HepG2 (cell line): ENCODE results near the gene TECPR1. TPM values are rescaled to one million over a fixed set of nuclear protein-coding genes. Genes with fewer than 3 reads are reported as not detected.

Experiments
- ATAC-seq: fragments of 200-7000 bp; cut with Tn5 transposase; 3 replicates; pipeline ENCODE4 v1.9.1; 2020; ENCODE audit warnings: mild to moderate bottlenecking, moderate library complexity
- BruUV-seq: library from RNA; stranded (reverse); fragments of 400-500 nt; replicated peaks from 2 replicates; lab custom pipeline; 2021; lab: Mats Ljungman, UMichigan
- CTCF ChIA-PET: fragments of 300-600 bp; formaldehyde crosslinking; extraction: SDS; loops from one replicate; lab custom pipeline; 2021; ENCODE audit warnings: low total read pairs, inconsistent platforms, low intra/inter-chr PET ratio; lab: Yijun Ruan, JAX
- POLR2A ChIA-PET: fragments of 350-600 bp; sonication (Branson Sonifier 250); formaldehyde crosslinking; loops from one replicate; lab custom pipeline; 2020; ENCODE audit warnings: antibody characterized with exemption, inconsistent platforms; lab: Yijun Ruan, JAX
- DNase-seq: peaks from one replicate; pipeline ENCODE4 v3.0.0-alpha.2; 2015; ENCODE audit warnings: low spot score
- FAIRE-seq: peaks from 3 replicates; lab custom pipeline; 2011; peaks lifted over from hg19 to GRCh38; lab: Jason Lieb, UNC
- H2AFZ ChIP-seq: one replicate; pipeline ENCODE4 v1.6.1; 2011; ENCODE audit warnings: low read length, inconsistent platforms
- H3K27ac ChIP-seq: fragments of 300-600 bp; 3 replicates; pipeline ENCODE4 v1.8.0; 2011; ENCODE audit warnings: mixed run types, mild to moderate bottlenecking, mixed read lengths, low read length, inconsistent platforms; ENCODE audit not compliant: insufficient read depth; ENCODE audit errors: extremely low read length
- H3K27me3 ChIP-seq, 2 experiments: fragments of 200-600 bp in 1 of 2; 2 replicates in 1 of 2; 3 replicates in 1 of 2; pipeline versions ENCODE4 v1.6.0 to v1.8.0; 2011; ENCODE audit warnings: low read length in 2 of 2, mild to moderate bottlenecking in 2 of 2, moderate library complexity in 2 of 2, inconsistent platforms in 1 of 2; ENCODE audit not compliant: insufficient read depth in 2 of 2, control insufficient read depth in 1 of 2
- H3K36me3 ChIP-seq, 2 experiments: fragments of 200-600 bp in 1 of 2; replicated peaks in 1 of 2; 2 replicates in 1 of 2; 3 replicates in 1 of 2; pipeline versions ENCODE4 v1.5.1 to v1.8.0; 2011; ENCODE audit warnings: low read length in 2 of 2, inconsistent platforms in 1 of 2; ENCODE audit not compliant: insufficient read depth in 2 of 2, control insufficient read depth in 1 of 2
- H3K4me1 ChIP-seq: 2 replicates; pipeline ENCODE4 v1.5.1; 2012; ENCODE audit warnings: low read length, inconsistent platforms; ENCODE audit not compliant: insufficient read depth
- H3K4me2 ChIP-seq: 2 replicates; pipeline ENCODE4 v1.6.0; 2011; ENCODE audit warnings: low read depth, low read length, inconsistent platforms
- H3K4me3 ChIP-seq, 3 experiments: fragments of 200-600 bp in 1 of 3; sonication (generic), shearing (Covaris generic) in 1 of 3; replicated peaks in 1 of 3; 2 replicates each; pipeline ENCODE4 v1.5.1; 2011 to 2016; ENCODE audit warnings: low read length in 3 of 3, inconsistent platforms in 2 of 3, low read depth in 2 of 3, mild to moderate bottlenecking in 2 of 3, control low read depth in 1 of 3, mixed read lengths in 1 of 3; ENCODE audit not compliant: insufficient read depth in 1 of 3
- H3K79me2 ChIP-seq: one replicate; pipeline ENCODE4 v1.6.1; 2011; ENCODE audit warnings: low read length, inconsistent platforms; ENCODE audit not compliant: insufficient read depth
- H3K9ac ChIP-seq: 2 replicates; pipeline ENCODE4 v1.6.0; 2011; ENCODE audit warnings: mild to moderate bottlenecking, low read depth, low read length, inconsistent platforms; ENCODE audit not compliant: insufficient read depth
- H3K9me3 ChIP-seq: 2 replicates; pipeline ENCODE4 v1.5.1; 2012; ENCODE audit warnings: mild to moderate bottlenecking, low read length
- H4K20me1 ChIP-seq: 2 replicates; pipeline ENCODE4 v1.6.0; 2011; ENCODE audit warnings: inconsistent platforms, mild to moderate bottlenecking, low read length, moderate library complexity; ENCODE audit not compliant: insufficient read depth
- DMAP1 ChIP-seq: IDR thresholded peaks from 2 replicates; pipeline ENCODE4 v1.6.1; 2016
- HES4 ChIP-seq: sonication (generic); formaldehyde crosslinking; IDR thresholded peaks from 2 replicates; pipeline ENCODE4 v1.9.0; 2021; ENCODE audit warnings: mild to moderate bottlenecking, missing genetic modification reagents, borderline replicate concordance
- RBM39 ChIP-seq: fragments of 200-400 bp; formaldehyde crosslinking; IDR thresholded peaks from one replicate; pipeline ENCODE4 v1.6.1; 2018; ENCODE audit warnings: antibody characterized with exemption, mild to moderate bottlenecking, low read depth, low read length; ENCODE audit not compliant: poor library complexity, severe bottlenecking
- SUZ12 ChIP-seq: fragments of 150-350 bp; IDR thresholded peaks from 2 replicates; pipeline ENCODE4 v1.6.1; 2014; ENCODE audit warnings: low read depth, low read length
- ZBTB38 ChIP-seq: sonication (generic); formaldehyde crosslinking; IDR thresholded peaks from 2 replicates; pipeline ENCODE4 v1.5.1; 2020; ENCODE audit warnings: mild to moderate bottlenecking, missing genetic modification reagents
- whole genome bisulfite sequencing: methylation state at CpG from one replicate; pipeline ENCODE4 v1.1.6; 2017; ENCODE audit warnings: low lambda C conversion rate; 5-methylcytosine and 5-hydroxymethylcytosine counted together
- in situ Hi-C: cut with HindIII; loops from 2 replicates; pipeline ENCODE4 v1.10.0; 2017; ENCODE audit warnings: low pct_unique_long_range_greater_than_20kb; ENCODE audit not compliant: extremely low pct_ligation_motif_present
- intact Hi-C: fragments of 100-400 bp; cut with micrococcal nuclease; formaldehyde crosslinking; loops from one replicate; pipeline ENCODE4 v1.10.0; 2022; ENCODE audit not compliant: unreplicated experiment
- polyA plus RNA-seq, 8 experiments: library from polyadenylated mRNA; depleted of rRNA in 3 of 8; stranded (reverse) in 7 of 8; unstranded in 1 of 8; fragments of >200 nt; fragmentation: Illumina TruSeq in 4 of 8; extraction: Trizol in 4 of 8; gene quantifications; 2 replicates each; pipeline versions ENCODE4 v1.2.1 to v1.2.3, GENCODE V29; 2011 to 2016; ENCODE audit warnings: low read depth in 4 of 8, missing spikeins in 1 of 8, mixed read lengths in 1 of 8; ENCODE audit not compliant: insufficient read depth in 1 of 8
- total RNA-seq, 5 experiments: library from RNA; depleted of rRNA; stranded (reverse); fragments of >200 nt; fragmentation: Illumina TruSeq; extraction: Trizol; gene quantifications; 2 replicates each; pipeline ENCODE4 v1.2.3, GENCODE V29; 2016; ENCODE audit warnings: low read depth in 1 of 5
- TF ChIP-seq, protein P1 (sequence below): sonication (generic); formaldehyde crosslinking; IDR thresholded peaks from 2 replicates; pipeline ENCODE4 v1.5.0; 2020; ENCODE audit warnings: mild to moderate bottlenecking, missing genetic modification reagents, borderline replicate concordance

Gene TECPR1
- total and polyA plus RNA-seq, 2 of the 13 experiments (the other 11 are each of a cell fraction or from before 2014, with no cell fraction given), result 2.3 to 6.3 TPM

GRCh38 chr7:98282703-98283102 is 30.7 kb upstream of the TECPR1 start:
- FAIRE-seq (no peak), ATAC-seq (no peak), DNase-seq (no peak)
- Histone ChIP-seq H3K27me3 (no peaks in the 10 kb centered on the region; a peak in 1 of 5 replicates), H2AFZ (no peak overlapping the region), H3K9ac (peak overlapping the region; percentile 89), H3K27ac (peak overlapping the region; percentile 68), H3K4me3 (peak overlapping the region; percentile 65 to 85 (median 77)), H4K20me1 (peaks cover 26% of the 10 kb centered on the region; the same call in 1 of the 2 replicates), H3K4me1 (peaks cover 83% of the 10 kb centered on the region), H3K79me2 (peaks cover 42% of the 10 kb centered on the region), H3K4me2 (peak overlapping the region; percentile 92), H3K36me3 (peaks cover under 1 to 1% of the 10 kb centered on the region in 2 experiments; a peak in 3 of 5 replicates), H3K9me3 (no peaks in the 10 kb centered on the region)
- TF ChIP-seq DMAP1 (CRISPR knock-in tag) (no peak), ZBTB38 (CRISPR knock-in tag) (peak; percentile 26; the same call in 1 of the 2 replicates)
- intact Hi-C loops, result no loop called here
- TSS peak; percentile 79 for BruUV-seq
- in situ Hi-C loops, result loop anchor here (5.0 kb wide), 1 partner anchor 135 kb away; no protein-coding TSS in a partner anchor
- 39% methylated on average over 16 of the region's 16 CpGs for WGBS
- CTCF ChIA-PET, result no interaction called here
- POLR2A ChIA-PET, result interaction anchor here (1.1 kb wide), 1 partner anchor 11 kb away, joined by 3 read pairs; no protein-coding TSS in a partner anchor

DNA sequence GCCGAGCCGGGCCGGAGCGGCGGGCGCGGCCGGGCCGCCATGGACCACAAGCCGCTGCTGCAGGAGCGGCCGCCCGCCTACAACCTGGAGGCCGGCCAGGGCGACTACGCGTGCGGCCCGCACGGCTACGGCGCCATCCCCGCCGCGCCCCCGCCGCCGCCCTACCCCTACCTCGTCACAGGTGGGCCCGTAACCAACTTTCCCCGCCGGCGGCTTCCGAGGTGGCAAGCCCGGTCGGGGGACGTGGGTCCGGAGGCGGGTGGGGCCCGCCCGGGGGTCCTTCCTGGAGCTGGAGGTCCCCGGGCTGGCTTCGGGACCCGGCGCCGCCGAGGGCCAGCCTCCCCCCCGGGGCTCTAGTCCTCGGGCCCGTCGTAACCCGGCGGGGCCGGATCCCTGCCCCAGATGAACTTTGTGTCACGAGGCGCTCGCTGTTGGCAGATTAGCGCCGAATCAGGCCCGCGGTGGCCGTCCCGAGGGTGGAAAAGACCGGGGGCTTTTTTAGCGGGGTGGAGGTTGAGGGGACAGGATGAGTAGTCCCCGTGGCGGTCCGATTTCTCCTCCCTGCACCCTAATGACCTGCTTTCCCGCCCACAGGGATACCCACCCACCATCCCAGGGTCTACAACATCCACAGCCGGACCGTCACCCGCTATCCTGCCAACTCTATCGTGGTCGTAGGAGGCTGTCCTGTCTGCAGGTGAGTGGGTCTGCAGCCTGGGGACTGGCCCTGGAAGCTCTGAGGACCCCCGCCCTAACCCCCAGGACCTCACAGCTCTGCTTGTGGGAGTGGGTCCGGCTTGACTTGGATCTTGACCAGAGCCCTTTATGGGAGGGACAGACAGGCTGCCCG is 29.9 kb upstream of the TECPR1 start:
- Histone ChIP-seq H2AFZ (no peak overlapping the region), H4K20me1 (peaks cover 21% of the 10 kb centered on the region; the same call in 1 of the 2 replicates), H3K9me3 (no peaks in the 10 kb centered on the region), H3K4me2 (peak overlapping the region; percentile 92), H3K4me1 (peaks cover 76% of the 10 kb centered on the region), H3K27me3 (no peaks in the 10 kb centered on the region; a peak in 1 of 5 replicates), H3K36me3 (peaks cover 0 to 1% of the 10 kb centered on the region in 2 experiments; a peak in 2 of 5 replicates), H3K79me2 (peaks cover 42% of the 10 kb centered on the region), H3K27ac (peak overlapping the region; percentile 68), H3K4me3 (peak overlapping the region; percentile 65 to 85 (median 77)), H3K9ac (peak overlapping the region; percentile 89)
- BruUV-seq, result no TSS peak
- DNase-seq (no peak), FAIRE-seq (no peak), ATAC-seq (no peak)
- 0% methylated on average over 2 of the region's 77 CpGs for WGBS
- POLR2A ChIA-PET, result interaction anchor here (1.1 kb wide), 1 partner anchor 12 kb away, joined by 3 read pairs; no protein-coding TSS in a partner anchor
- intact Hi-C loops, result no loop called here
- CTCF ChIA-PET, result no interaction called here
- in situ Hi-C loops, result loop anchor here (5.0 kb wide), 1 partner anchor 135 kb away; no protein-coding TSS in a partner anchor
- TF ChIP-seq, protein P1, sequence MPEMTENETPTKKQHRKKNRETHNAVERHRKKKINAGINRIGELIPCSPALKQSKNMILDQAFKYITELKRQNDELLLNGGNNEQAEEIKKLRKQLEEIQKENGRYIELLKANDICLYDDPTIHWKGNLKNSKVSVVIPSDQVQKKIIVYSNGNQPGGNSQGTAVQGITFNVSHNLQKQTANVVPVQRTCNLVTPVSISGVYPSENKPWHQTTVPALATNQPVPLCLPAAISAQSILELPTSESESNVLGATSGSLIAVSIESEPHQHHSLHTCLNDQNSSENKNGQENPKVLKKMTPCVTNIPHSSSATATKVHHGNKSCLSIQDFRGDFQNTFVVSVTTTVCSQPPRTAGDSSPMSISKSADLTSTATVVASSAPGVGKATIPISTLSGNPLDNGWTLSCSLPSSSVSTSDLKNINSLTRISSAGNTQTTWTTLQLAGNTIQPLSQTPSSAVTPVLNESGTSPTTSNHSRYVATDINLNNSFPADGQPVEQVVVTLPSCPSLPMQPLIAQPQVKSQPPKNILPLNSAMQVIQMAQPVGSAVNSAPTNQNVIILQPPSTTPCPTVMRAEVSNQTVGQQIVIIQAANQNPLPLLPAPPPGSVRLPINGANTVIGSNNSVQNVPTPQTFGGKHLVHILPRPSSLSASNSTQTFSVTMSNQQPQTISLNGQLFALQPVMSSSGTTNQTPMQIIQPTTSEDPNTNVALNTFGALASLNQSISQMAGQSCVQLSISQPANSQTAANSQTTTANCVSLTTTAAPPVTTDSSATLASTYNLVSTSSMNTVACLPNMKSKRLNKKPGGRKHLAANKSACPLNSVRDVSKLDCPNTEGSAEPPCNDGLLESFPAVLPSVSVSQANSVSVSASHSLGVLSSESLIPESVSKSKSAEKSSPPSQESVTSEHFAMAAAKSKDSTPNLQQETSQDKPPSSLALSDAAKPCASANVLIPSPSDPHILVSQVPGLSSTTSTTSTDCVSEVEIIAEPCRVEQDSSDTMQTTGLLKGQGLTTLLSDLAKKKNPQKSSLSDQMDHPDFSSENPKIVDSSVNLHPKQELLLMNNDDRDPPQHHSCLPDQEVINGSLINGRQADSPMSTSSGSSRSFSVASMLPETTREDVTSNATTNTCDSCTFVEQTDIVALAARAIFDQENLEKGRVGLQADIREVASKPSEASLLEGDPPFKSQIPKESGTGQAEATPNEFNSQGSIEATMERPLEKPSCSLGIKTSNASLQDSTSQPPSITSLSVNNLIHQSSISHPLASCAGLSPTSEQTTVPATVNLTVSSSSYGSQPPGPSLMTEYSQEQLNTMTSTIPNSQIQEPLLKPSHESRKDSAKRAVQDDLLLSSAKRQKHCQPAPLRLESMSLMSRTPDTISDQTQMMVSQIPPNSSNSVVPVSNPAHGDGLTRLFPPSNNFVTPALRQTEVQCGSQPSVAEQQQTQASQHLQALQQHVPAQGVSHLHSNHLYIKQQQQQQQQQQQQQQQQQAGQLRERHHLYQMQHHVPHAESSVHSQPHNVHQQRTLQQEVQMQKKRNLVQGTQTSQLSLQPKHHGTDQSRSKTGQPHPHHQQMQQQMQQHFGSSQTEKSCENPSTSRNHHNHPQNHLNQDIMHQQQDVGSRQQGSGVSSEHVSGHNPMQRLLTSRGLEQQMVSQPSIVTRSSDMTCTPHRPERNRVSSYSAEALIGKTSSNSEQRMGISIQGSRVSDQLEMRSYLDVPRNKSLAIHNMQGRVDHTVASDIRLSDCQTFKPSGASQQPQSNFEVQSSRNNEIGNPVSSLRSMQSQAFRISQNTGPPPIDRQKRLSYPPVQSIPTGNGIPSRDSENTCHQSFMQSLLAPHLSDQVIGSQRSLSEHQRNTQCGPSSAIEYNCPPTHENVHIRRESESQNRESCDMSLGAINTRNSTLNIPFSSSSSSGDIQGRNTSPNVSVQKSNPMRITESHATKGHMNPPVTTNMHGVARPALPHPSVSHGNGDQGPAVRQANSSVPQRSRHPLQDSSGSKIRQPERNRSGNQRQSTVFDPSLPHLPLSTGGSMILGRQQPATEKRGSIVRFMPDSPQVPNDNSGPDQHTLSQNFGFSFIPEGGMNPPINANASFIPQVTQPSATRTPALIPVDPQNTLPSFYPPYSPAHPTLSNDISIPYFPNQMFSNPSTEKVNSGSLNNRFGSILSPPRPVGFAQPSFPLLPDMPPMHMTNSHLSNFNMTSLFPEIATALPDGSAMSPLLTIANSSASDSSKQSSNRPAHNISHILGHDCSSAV (CRISPR knock-in tag), result no peak
- TF ChIP-seq RBM39 (no peak), HES4 (CRISPR knock-in tag) (no peak), SUZ12 (no peak)
